Right cardiac atrium (tissue), 5 donors: ENCODE data around the gene XRCC1. TPM values are rescaled to one million over a fixed set of nuclear protein-coding genes. Genes with fewer than 3 reads are reported as not detected.

Experiments used
- ATAC-seq, 2 donors: fragments of 200-7000 bp; cut with Tn5 transposase; one replicate each; pipeline versions ENCODE4 v1.8.0 to v1.9.1; 2020; ENCODE audit warnings: moderate library complexity in 2 of 2, mild to moderate bottlenecking in 1 of 2
- DNase-seq, 3 donors: peaks; one replicate each; pipeline ENCODE4 v3.0.0-alpha.2; 2020
- H3K27ac ChIP-seq: one replicate; pipeline ENCODE4 v1.5.1; 2013; ENCODE audit warnings: mild to moderate bottlenecking, low read length, control low read depth, moderate library complexity
- H3K27me3 ChIP-seq: one replicate; pipeline ENCODE4 v1.6.1; 2013; ENCODE audit not compliant: control insufficient read depth, insufficient read depth
- H3K4me1 ChIP-seq: one replicate; pipeline ENCODE4 v1.6.1; 2013; ENCODE audit warnings: low read length; ENCODE audit not compliant: control insufficient read depth, insufficient read depth
- H3K4me3 ChIP-seq: one replicate; pipeline ENCODE4 v1.5.1; 2013; ENCODE audit warnings: low read length, control low read depth
- H3K9me3 ChIP-seq: one replicate; pipeline ENCODE4 v1.6.1; 2013; ENCODE audit warnings: low read length; ENCODE audit not compliant: control insufficient read depth
- WGBS: extraction: QIAGEN DNeasy Blood & Tissue Kit; methylation state at CpG from one replicate; pipeline ENCODE4 v1.1.7; 2013; 5-methylcytosine and 5-hydroxymethylcytosine counted together
- intact Hi-C, 4 donors: fragments of 100-400 bp; cut with DNase I; formaldehyde crosslinking; loops; one replicate each; pipeline versions ENCODE4 v1.11.0 to v1.14.0; 2022 to 2023
- polyA plus RNA-seq: library from polyadenylated mRNA; stranded (reverse); fragments of 200-250 nt; gene quantifications from one replicate; pipeline ENCODE4 v1.2.3, GENCODE V29; 2013
- total RNA-seq, 4 donors: library from RNA; stranded (reverse); fragmentation: NEBNext Ultra II Directional; extraction: Animal tissue kit (Norgen Biotek cat#: 25700); gene quantifications; one replicate each; pipeline ENCODE4 v1.2.1, GENCODE V29; 2021
- donor health status: healthy with polysubstance abuse.
- donor health status: DM: no; HTN: yes; CAD: no.
- donor health status: DM: no; HTN: no; CAD: no.
- donor health status: DM: no; HTN: yes; CAD: no; lungs with severe emphysema.
- donor health status: DM: yes; HTN: yes; CAD: no.

The XRCC1 gene
- total and polyA plus RNA-seq, 5 donors: 11.2 to 17.1 (median 14.7) TPM

DNA sequence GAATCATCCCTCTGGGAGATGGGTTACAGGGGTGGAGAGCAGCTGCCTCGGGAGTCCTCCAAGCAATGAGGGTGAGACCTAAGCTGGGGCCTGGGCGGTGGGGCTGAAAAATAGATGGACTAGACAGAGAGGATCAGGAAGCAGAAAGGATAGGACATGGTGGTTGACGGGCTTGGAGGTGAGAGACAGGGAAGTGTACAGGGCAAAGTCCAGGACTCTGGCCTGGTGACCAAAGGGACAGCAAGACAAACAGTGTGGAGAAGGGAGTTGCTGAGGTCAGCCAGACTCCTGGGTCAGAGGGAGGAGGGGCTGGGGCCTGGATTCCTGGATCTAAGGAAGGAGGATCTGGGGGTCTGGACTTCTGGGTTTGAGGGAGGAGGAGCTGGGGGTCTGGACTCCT is 76.3 kb downstream of the XRCC1 start:
- Histone ChIP-seq H3K27ac (no peak overlapping the region), H3K9me3 (no peaks in the 10 kb centered on the region), H3K27me3 (no peaks in the 10 kb centered on the region), H3K4me1 (no peaks in the 10 kb centered on the region), H3K4me3 (no peak overlapping the region)
- ATAC-seq: no peak
- 75% methylated on average over 3 of the region's 3 CpGs for WGBS
- DNase-seq: no peak
- intact Hi-C loops: no loop called here

- intact Hi-C loops: no loop called here
- Histone ChIP-seq H3K27me3 (no peaks in the 10 kb centered on the region), H3K9me3 (no peaks in the 10 kb centered on the region), H3K4me3 (no peak overlapping the region), H3K4me1 (no peaks in the 10 kb centered on the region), H3K27ac (no peak overlapping the region)
- ATAC-seq: peak in 1 of 2 donors; percentile 69
- peak in 1 of 3 donors; percentile 54 for DNase-seq
- WGBS: 53% methylated on average over 5 of the region's 5 CpGs
Measured at GRCh38 chr19:43498233-43498842, 77.0 kb downstream of the XRCC1 start.

DNA sequence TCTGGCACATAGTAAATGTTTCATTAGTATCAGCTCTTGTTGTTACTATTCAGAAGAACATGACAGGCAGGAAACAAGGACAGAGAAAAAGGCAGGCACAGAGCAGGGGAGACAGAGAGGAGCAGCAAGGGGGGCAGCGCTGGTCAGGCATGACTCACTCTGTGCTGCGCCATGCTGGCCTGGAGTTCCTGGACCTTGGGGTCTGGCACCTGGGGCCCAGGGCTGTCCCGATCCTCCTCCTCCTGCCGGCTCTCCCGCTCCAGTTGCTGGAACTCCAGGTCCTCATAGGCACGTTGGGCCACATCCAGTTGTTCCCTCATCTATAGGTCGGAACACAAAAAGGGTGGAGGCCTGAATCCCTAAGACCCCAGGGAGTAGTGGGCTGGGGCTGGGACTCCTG is 78.4 kb downstream of the XRCC1 start:
- Histone ChIP-seq H3K27me3 (no peaks in the 10 kb centered on the region), H3K4me1 (no peaks in the 10 kb centered on the region), H3K4me3 (no peak overlapping the region), H3K9me3 (no peaks in the 10 kb centered on the region), H3K27ac (no peak overlapping the region)
- no peak for ATAC-seq
- intact Hi-C loops: no loop called here
- no peak for DNase-seq
- 92% methylated on average over 7 of the region's 7 CpGs for WGBS

- ATAC-seq: peak in 1 of 2 donors; percentile 17
- H3K27me3 ChIP-seq: no peaks in the 10 kb centered on the region
- H3K4me1 ChIP-seq: no peaks in the 10 kb centered on the region
- WGBS: 82% methylated on average over 8 of the region's 8 CpGs
- no peak overlapping the region for H3K4me3 ChIP-seq
- no peaks in the 10 kb centered on the region for H3K9me3 ChIP-seq
- intact Hi-C loops: no loop called here
- DNase-seq: no peak
- no peak overlapping the region for H3K27ac ChIP-seq
Measured at GRCh38 chr19:43495082-43495481, 80.2 kb downstream of the XRCC1 start.

Other genes with a start within 250 kb of the XRCC1 start
- gene CD177, start 221.8 kb downstream of the XRCC1 start, total RNA-seq: under 1 TPM in 3 of 4 donors, not detected in 1; 0.15 to 0.72 (median 0.17) TPM
- 0.02 TPM for gene CD177, start 221.8 kb downstream of the XRCC1 start, polyA plus RNA-seq
- not detected for gene TEX101, start 160.6 kb downstream of the XRCC1 start, total RNA-seq
- not detected for gene TEX101, start 160.6 kb downstream of the XRCC1 start, polyA plus RNA-seq
- gene LYPD3, start 109.9 kb downstream of the XRCC1 start, total RNA-seq: 1 to 10 TPM in 1 of 4 donors, under 1 TPM in 3; 0.53 to 1.5 (median 0.75) TPM
- 0.97 TPM for gene LYPD3, start 109.9 kb downstream of the XRCC1 start, polyA plus RNA-seq
- gene PHLDB3, start 70.8 kb downstream of the XRCC1 start, total RNA-seq: 10 to 100 TPM in 2 of 4 donors, 1 to 10 TPM in 2; 6.3 to 11.4 (median 8.7) TPM
- gene PHLDB3, start 70.8 kb downstream of the XRCC1 start, polyA plus RNA-seq: 6.9 TPM
- 10 to 100 TPM; 12.6 to 18.2 (median 14.9) TPM for gene ETHE1, start 48.3 kb downstream of the XRCC1 start, total RNA-seq
- 14.1 TPM for gene ETHE1, start 48.3 kb downstream of the XRCC1 start, polyA plus RNA-seq
- 1 to 10 TPM; 1.4 to 3.2 (median 2.4) TPM for gene ZNF575, start 42.3 kb downstream of the XRCC1 start, total RNA-seq
- gene ZNF575, start 42.3 kb downstream of the XRCC1 start, polyA plus RNA-seq: 0.97 TPM
- 1 to 10 TPM; 3.8 to 6.8 (median 4.9) TPM for gene PINLYP, start 274 bp upstream of the XRCC1 start, total RNA-seq
- gene PINLYP, start 274 bp upstream of the XRCC1 start, polyA plus RNA-seq: 9.8 TPM
- gene IRGQ, start 20.6 kb upstream of the XRCC1 start, total RNA-seq: 10 to 100 TPM; 19.4 to 29.2 (median 24.7) TPM
- 9.4 TPM for gene IRGQ, start 20.6 kb upstream of the XRCC1 start, polyA plus RNA-seq
- 10 to 100 TPM; 11.5 to 15.4 (median 13.0) TPM for gene ZNF576, start 21.1 kb upstream of the XRCC1 start, total RNA-seq
- 11.6 TPM for gene ZNF576, start 21.1 kb upstream of the XRCC1 start, polyA plus RNA-seq
- under 1 TPM in 3 of 4 donors, not detected in 1; 0.23 to 0.29 (median 0.28) TPM for gene SRRM5, start 36.6 kb upstream of the XRCC1 start, total RNA-seq
- 0.34 TPM for gene SRRM5, start 36.6 kb upstream of the XRCC1 start, polyA plus RNA-seq
- gene ZNF428, start 44.1 kb upstream of the XRCC1 start, total RNA-seq: 10 to 100 TPM; 41.4 to 50.6 (median 45.7) TPM
- gene ZNF428, start 44.1 kb upstream of the XRCC1 start, polyA plus RNA-seq: 65.0 TPM
- gene CADM4, start 64.3 kb upstream of the XRCC1 start, total RNA-seq: 10 to 100 TPM; 12.4 to 15.9 (median 14.1) TPM
- 17.6 TPM for gene CADM4, start 64.3 kb upstream of the XRCC1 start, polyA plus RNA-seq
- 10 to 100 TPM in 1 of 4 donors, 1 to 10 TPM in 3; 4.6 to 15.4 (median 7.1) TPM for gene PLAUR, start 94.6 kb upstream of the XRCC1 start, total RNA-seq
- 7.9 TPM for gene PLAUR, start 94.6 kb upstream of the XRCC1 start, polyA plus RNA-seq
- gene IRGC, start 140.5 kb upstream of the XRCC1 start, total RNA-seq: not detected
- not detected for gene IRGC, start 140.5 kb upstream of the XRCC1 start, polyA plus RNA-seq
- gene SMG9, start 179.4 kb upstream of the XRCC1 start, total RNA-seq: 10 to 100 TPM; 14.8 to 21.0 (median 15.8) TPM
- 11.7 TPM for gene SMG9, start 179.4 kb upstream of the XRCC1 start, polyA plus RNA-seq
- gene KCNN4, start 205.4 kb upstream of the XRCC1 start, total RNA-seq: 1 to 10 TPM in 1 of 4 donors, under 1 TPM in 2, not detected in 1; 0.26 to 1.4 (median 0.32) TPM
- gene KCNN4, start 205.4 kb upstream of the XRCC1 start, polyA plus RNA-seq: 0.34 TPM
- 1 to 10 TPM in 2 of 4 donors, under 1 TPM in 2; 0.28 to 2.5 (median 0.90) TPM for gene LYPD5, start 226.9 kb upstream of the XRCC1 start, total RNA-seq
- 0.34 TPM for gene LYPD5, start 226.9 kb upstream of the XRCC1 start, polyA plus RNA-seq